ENCODE measurements around the gene PSAT1.
A peak's percentile ranks its signal among the peaks of the same experiment; 100 is the strongest.
"Not testable (repeated sequence)": the region's sequence is repeated elsewhere in the genome, so short reads cannot be mapped to it uniquely, and the experiment has no call there.

PSAT1 gene

DNA sequence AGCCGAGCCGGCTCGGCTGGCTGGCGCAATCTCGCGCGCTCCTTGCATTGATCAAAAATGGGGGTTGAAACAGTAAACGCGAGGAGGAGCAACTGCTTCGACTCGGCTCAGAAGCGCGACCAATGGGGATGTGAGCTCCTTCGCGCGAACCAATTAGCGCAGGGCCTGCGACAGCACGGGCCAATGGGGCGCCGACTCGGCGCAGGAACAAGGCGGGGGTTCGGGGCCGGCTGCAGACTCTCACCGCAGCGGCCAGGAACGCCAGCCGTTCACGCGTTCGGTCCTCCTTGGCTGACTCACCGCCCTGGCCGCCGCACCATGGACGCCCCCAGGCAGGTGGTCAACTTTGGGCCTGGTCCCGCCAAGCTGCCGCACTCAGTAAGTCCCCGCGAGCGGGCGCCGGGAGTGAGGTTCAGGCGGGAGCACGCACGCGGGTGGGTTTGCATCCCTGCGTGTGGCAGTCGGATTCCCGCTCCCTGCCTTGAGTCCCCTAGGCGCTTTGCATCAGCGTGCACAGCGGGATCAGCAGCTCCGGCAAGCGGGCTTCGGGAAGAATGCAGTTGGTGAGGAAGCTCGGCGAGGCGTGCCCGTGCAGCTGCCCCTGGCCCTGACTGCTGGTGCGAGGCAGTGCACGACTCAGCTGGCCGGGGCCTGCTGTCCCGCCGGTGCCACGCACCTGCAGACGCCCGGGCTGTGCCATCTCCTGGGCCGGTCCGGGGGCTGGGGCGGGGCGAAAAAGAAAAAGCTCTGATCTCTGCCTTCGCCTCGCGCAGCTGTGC lies at the start of gene PSAT1:
Gene PSAT1, plus strand, starts transcription at position 233 of the 779 bp plus-strand sequence. Its CDS starts 86 bp downstream, at position 319.
- no peaks in the 10 kb centered on the region for H3K27me3 Mint-ChIP-seq
- DNase-seq (peak; percentile 93 to 96), ATAC-seq (peak; percentile 97)
- peak within 1 kb of the TSS; percentile 95 to 98 for H3K4me3 Mint-ChIP-seq
- H3K27ac Mint-ChIP-seq = peak within 1 kb of the TSS; percentile 100
- no peaks in the 10 kb centered on the region for H3K9me3 Mint-ChIP-seq
- H3K4me1 Mint-ChIP-seq = peaks cover 57% of the 10 kb centered on the region

GRCh38 chr9:78248635-78249034 lies 48.3 kb upstream of the PSAT1 start:
- H3K27me3 Mint-ChIP-seq = no peaks in the 10 kb centered on the region
- no peak overlapping the region for H3K4me3 Mint-ChIP-seq
- no peaks in the 10 kb centered on the region for H3K4me1 Mint-ChIP-seq
- ATAC-seq (no peak), DNase-seq (no peak)
- H3K27ac Mint-ChIP-seq = no peak overlapping the region
- H3K9me3 Mint-ChIP-seq = no peaks in the 10 kb centered on the region

- H3K4me1 Mint-ChIP-seq = no peaks in the 10 kb centered on the region
- no peak overlapping the region for H3K4me3 Mint-ChIP-seq
- H3K27ac Mint-ChIP-seq = no peak overlapping the region
- ATAC-seq (no peak), DNase-seq (no peak)
- H3K27me3 Mint-ChIP-seq = no peaks in the 10 kb centered on the region
- no peaks in the 10 kb centered on the region for H3K9me3 Mint-ChIP-seq
These were observed 47.4 kb upstream of the PSAT1 start for GRCh38 chr9:78249542-78249941.

GRCh38 chr9:78252616-78253015 lies 44.3 kb upstream of the PSAT1 start:
- H3K27ac Mint-ChIP-seq = no peak overlapping the region
- H3K27me3 Mint-ChIP-seq = no peaks in the 10 kb centered on the region
- ATAC-seq (no peak), DNase-seq (no peak)
- no peaks in the 10 kb centered on the region for H3K9me3 Mint-ChIP-seq
- no peak overlapping the region for H3K4me3 Mint-ChIP-seq
- no peaks in the 10 kb centered on the region for H3K4me1 Mint-ChIP-seq

DNA sequence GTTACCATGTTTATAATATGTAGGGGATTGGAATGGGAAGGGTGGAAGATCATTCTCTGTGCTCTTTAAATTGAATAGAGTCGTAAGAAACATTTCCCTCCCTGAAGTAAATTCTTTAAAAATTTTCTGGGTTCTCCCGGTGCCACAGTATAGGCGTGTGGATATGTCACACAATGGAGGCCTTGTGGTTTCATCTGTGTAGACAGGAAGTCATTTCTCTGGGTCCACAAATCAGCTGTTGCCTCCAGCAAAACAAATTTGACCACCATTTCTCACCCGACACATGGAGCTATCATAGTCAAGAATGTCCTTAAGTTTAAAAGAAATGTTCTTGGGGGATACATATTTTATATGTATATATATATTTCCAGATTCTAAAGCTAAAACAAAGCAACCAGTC lies 43.6 kb upstream of the PSAT1 start:
- Mint-ChIP-seq H3K4me3 (no peak overlapping the region), H3K27me3 (no peaks in the 10 kb centered on the region), H3K4me1 (no peaks in the 10 kb centered on the region), H3K9me3 (no peaks in the 10 kb centered on the region), H3K27ac (peak overlapping the region in 1 of 2 donors; percentile 34)
- no peak for DNase-seq
- ATAC-seq = no peak

- H3K4me3 Mint-ChIP-seq = no peak overlapping the region
- DNase-seq (no peak), ATAC-seq (no peak)
- no peaks in the 10 kb centered on the region for H3K9me3 Mint-ChIP-seq
- H3K27me3 Mint-ChIP-seq = no peaks in the 10 kb centered on the region
- H3K4me1 Mint-ChIP-seq = no peaks in the 10 kb centered on the region
- H3K27ac Mint-ChIP-seq = no peak overlapping the region
These were observed 35.4 kb upstream of the PSAT1 start for GRCh38 chr9:78261403-78262001.

DNA sequence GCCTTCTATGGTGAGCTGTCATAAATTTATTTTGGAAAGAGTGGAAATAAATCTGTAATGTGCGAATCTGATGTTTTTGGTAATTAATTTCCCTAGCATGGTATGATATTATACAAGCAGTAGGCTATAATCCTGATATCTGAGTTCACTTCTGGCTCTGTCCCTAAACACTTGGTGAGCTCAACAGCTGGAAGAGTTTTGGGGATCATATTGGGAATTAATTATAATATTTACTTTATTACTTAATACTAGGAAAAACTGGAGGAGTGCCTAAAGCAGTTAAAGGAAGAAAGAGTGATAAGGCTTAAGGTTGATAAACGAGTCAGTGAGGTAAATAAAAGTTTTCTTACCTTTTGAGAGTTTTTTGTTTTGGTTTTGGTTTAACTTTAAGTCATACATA lies 34.3 kb upstream of the PSAT1 start:
- no peak overlapping the region for H3K27ac Mint-ChIP-seq
- H3K27me3 Mint-ChIP-seq = no peaks in the 10 kb centered on the region
- no peak for ATAC-seq
- no peak for DNase-seq
- H3K4me1 Mint-ChIP-seq = no peaks in the 10 kb centered on the region
- H3K4me3 Mint-ChIP-seq = no peak overlapping the region
- no peaks in the 10 kb centered on the region for H3K9me3 Mint-ChIP-seq

- H3K27ac Mint-ChIP-seq = no peak overlapping the region
- H3K4me1 Mint-ChIP-seq = no peaks in the 10 kb centered on the region
- H3K9me3 Mint-ChIP-seq = no peaks in the 10 kb centered on the region
- DNase-seq (no peak), ATAC-seq (no peak)
- H3K4me3 Mint-ChIP-seq = no peak overlapping the region
- H3K27me3 Mint-ChIP-seq = no peaks in the 10 kb centered on the region
These were observed 29.0 kb upstream of the PSAT1 start for GRCh38 chr9:78267889-78268288.

GRCh38 chr9:78269784-78270183 lies 27.1 kb upstream of the PSAT1 start:
- Mint-ChIP-seq H3K4me1 (no peaks in the 10 kb centered on the region), H3K9me3 (no peaks in the 10 kb centered on the region), H3K4me3 (no peak overlapping the region), H3K27me3 (no peaks in the 10 kb centered on the region), H3K27ac (peak overlapping the region in 1 of 2 donors; percentile 72)
- ATAC-seq (no peak), DNase-seq (no peak)

GRCh38 chr9:78272307-78272706 lies 24.6 kb upstream of the PSAT1 start:
- H3K27me3 Mint-ChIP-seq = no peaks in the 10 kb centered on the region
- no peak for DNase-seq
- H3K9me3 Mint-ChIP-seq = no peaks in the 10 kb centered on the region
- H3K4me1 Mint-ChIP-seq = no peaks in the 10 kb centered on the region
- no peak overlapping the region for H3K4me3 Mint-ChIP-seq
- no peak for ATAC-seq
- no peak overlapping the region for H3K27ac Mint-ChIP-seq

GRCh38 chr9:78273761-78274160 lies 23.2 kb upstream of the PSAT1 start:
- DNase-seq = no peak
- H3K4me3 Mint-ChIP-seq = no peak overlapping the region
- H3K27me3 Mint-ChIP-seq = no peaks in the 10 kb centered on the region
- ATAC-seq = no peak
- H3K9me3 Mint-ChIP-seq = no peaks in the 10 kb centered on the region
- H3K4me1 Mint-ChIP-seq = peaks cover 6% of the 10 kb centered on the region
- H3K27ac Mint-ChIP-seq = no peak overlapping the region

GRCh38 chr9:78278177-78278777 lies 18.6 kb upstream of the PSAT1 start:
- no peaks in the 10 kb centered on the region for H3K27me3 Mint-ChIP-seq
- H3K27ac Mint-ChIP-seq = no peak overlapping the region
- no peak overlapping the region for H3K4me3 Mint-ChIP-seq
- peaks cover 6% of the 10 kb centered on the region for H3K4me1 Mint-ChIP-seq
- no peaks in the 10 kb centered on the region for H3K9me3 Mint-ChIP-seq
- no peak for ATAC-seq
- DNase-seq = no peak

DNA sequence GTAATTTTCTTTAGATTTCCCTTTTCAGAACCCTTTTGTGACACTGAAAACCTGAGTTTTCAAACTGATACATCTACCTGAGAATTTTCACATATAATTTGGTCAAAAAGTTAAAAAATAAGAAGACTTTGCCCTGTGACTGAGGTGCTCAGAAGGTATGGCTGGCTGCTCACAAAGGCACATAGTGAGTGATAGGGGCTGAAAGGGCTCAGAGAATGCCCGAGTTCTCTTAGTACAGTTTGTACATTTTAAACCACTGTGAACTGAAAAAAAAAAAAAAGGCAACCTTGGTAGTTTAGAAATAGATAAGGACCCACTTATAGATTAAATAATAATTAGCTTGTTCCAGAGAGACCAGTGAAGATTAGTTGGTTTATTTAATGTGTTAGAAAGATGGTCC lies 18.1 kb upstream of the PSAT1 start:
- peaks cover 0 to 3% of the 10 kb centered on the region in 2 donors for H3K9me3 Mint-ChIP-seq
- DNase-seq (no peak), ATAC-seq (no peak)
- no peak overlapping the region for H3K4me3 Mint-ChIP-seq
- no peak overlapping the region for H3K27ac Mint-ChIP-seq
- H3K4me1 Mint-ChIP-seq = peaks cover 6% of the 10 kb centered on the region
- no peaks in the 10 kb centered on the region for H3K27me3 Mint-ChIP-seq

- no peak for ATAC-seq
- no peak overlapping the region for H3K4me3 Mint-ChIP-seq
- no peaks in the 10 kb centered on the region for H3K27me3 Mint-ChIP-seq
- H3K27ac Mint-ChIP-seq = no peak overlapping the region
- no peak for DNase-seq
- peaks cover 6% of the 10 kb centered on the region for H3K4me1 Mint-ChIP-seq
- peaks cover 0 to 4% of the 10 kb centered on the region in 2 donors for H3K9me3 Mint-ChIP-seq
These were observed 15.8 kb upstream of the PSAT1 start for GRCh38 chr9:78280982-78281668.

- H3K27ac Mint-ChIP-seq, ATAC-seq, DNase-seq, H3K9me3 Mint-ChIP-seq, H3K27me3 Mint-ChIP-seq, H3K4me3 Mint-ChIP-seq, H3K4me1 Mint-ChIP-seq: not testable (repeated sequence)
These were observed 12.7 kb upstream of the PSAT1 start for GRCh38 chr9:78284181-78284580.

DNA sequence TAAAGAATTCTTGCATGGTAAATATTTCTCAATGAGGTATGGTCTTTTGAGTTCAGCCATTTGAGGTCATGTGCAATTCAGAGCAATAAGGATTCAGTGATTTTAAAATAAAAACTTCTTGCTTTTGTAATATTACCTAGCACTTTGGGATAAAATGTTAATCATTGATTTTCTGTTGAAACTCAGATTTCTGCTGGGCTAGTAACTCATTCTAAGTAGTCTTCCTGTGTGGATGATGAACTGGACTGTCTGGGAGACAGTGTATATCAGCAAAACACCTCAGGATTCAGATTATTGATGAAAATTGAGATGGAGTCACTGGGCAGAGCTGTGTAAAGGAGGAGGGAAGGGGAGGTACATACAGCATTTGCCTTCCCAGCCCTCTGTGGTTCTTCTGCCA lies 10.8 kb upstream of the PSAT1 start:
- DNase-seq (no peak), ATAC-seq (peak; percentile 39)
- Mint-ChIP-seq H3K9me3 (peaks cover 0 to 4% of the 10 kb centered on the region in 2 donors), H3K27ac (no peak overlapping the region), H3K27me3 (no peaks in the 10 kb centered on the region), H3K4me3 (no peak overlapping the region), H3K4me1 (no peaks in the 10 kb centered on the region)
